Measurements from ENCODE around the gene CARNS1.

Gene CARNS1

GRCh38 chr11:67410369-67410831 lies 5.1 kb upstream of the CARNS1 start:
- Histone ChIP-seq H3K27ac (no peak overlapping the region), H3K9ac (no peak overlapping the region), H3K4me2 (ENCODE audit: low read length) (no peak overlapping the region), H3K9me3 (ENCODE audit: control insufficient read depth, low read length) (no peaks in the 10 kb centered on the region), H2AFZ (no peak overlapping the region), H3K4me1 (no peaks in the 10 kb centered on the region), H3K79me2 (no peaks in the 10 kb centered on the region), H3K27me3 (ENCODE audit: control insufficient read depth, insufficient read depth, low read length) (no peaks in the 10 kb centered on the region), H3K36me3 (ENCODE audit: control insufficient read depth, insufficient read depth, low read length) (no peaks in the 10 kb centered on the region), H3K4me3 (ENCODE audit: low read depth, low read length) (no peak overlapping the region)
- TF ChIP-seq, protein P1, sequence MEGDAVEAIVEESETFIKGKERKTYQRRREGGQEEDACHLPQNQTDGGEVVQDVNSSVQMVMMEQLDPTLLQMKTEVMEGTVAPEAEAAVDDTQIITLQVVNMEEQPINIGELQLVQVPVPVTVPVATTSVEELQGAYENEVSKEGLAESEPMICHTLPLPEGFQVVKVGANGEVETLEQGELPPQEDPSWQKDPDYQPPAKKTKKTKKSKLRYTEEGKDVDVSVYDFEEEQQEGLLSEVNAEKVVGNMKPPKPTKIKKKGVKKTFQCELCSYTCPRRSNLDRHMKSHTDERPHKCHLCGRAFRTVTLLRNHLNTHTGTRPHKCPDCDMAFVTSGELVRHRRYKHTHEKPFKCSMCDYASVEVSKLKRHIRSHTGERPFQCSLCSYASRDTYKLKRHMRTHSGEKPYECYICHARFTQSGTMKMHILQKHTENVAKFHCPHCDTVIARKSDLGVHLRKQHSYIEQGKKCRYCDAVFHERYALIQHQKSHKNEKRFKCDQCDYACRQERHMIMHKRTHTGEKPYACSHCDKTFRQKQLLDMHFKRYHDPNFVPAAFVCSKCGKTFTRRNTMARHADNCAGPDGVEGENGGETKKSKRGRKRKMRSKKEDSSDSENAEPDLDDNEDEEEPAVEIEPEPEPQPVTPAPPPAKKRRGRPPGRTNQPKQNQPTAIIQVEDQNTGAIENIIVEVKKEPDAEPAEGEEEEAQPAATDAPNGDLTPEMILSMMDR (IDR thresholded peaks at IDR 0.05): no peak

GRCh38 chr11:67410984-67411784 lies 4.3 kb upstream of the CARNS1 start:
- H3K4me3 ChIP-seq (ENCODE audit: low read depth, low read length): no peak overlapping the region
- no peak overlapping the region for H3K9ac ChIP-seq
- no peaks in the 10 kb centered on the region for H3K79me2 ChIP-seq
- H3K4me2 ChIP-seq (ENCODE audit: low read length): no peak overlapping the region
- H3K27ac ChIP-seq: no peak overlapping the region
- no peaks in the 10 kb centered on the region for H3K9me3 ChIP-seq (ENCODE audit: control insufficient read depth, low read length)
- H3K36me3 ChIP-seq (ENCODE audit: control insufficient read depth, insufficient read depth, low read length): no peaks in the 10 kb centered on the region
- H2AFZ ChIP-seq: no peak overlapping the region
- no peaks in the 10 kb centered on the region for H3K4me1 ChIP-seq
- TF ChIP-seq, protein P1 (IDR thresholded peaks at IDR 0.05): no peak
- no peaks in the 10 kb centered on the region for H3K27me3 ChIP-seq (ENCODE audit: control insufficient read depth, insufficient read depth, low read length)

- H3K4me1 ChIP-seq: no peaks in the 10 kb centered on the region
- no peaks in the 10 kb centered on the region for H3K9me3 ChIP-seq (ENCODE audit: control insufficient read depth, low read length)
- H3K4me2 ChIP-seq (ENCODE audit: low read length): no peak overlapping the region
- H2AFZ ChIP-seq: no peak overlapping the region
- no peak overlapping the region for H3K27ac ChIP-seq
- no peaks in the 10 kb centered on the region for H3K27me3 ChIP-seq (ENCODE audit: control insufficient read depth, insufficient read depth, low read length)
- TF ChIP-seq, protein P1 (IDR thresholded peaks at IDR 0.05): no peak
- H3K4me3 ChIP-seq (ENCODE audit: low read depth, low read length): no peak overlapping the region
- no peaks in the 10 kb centered on the region for H3K79me2 ChIP-seq
- H3K9ac ChIP-seq: no peak overlapping the region
- H3K36me3 ChIP-seq (ENCODE audit: control insufficient read depth, insufficient read depth, low read length): no peaks in the 10 kb centered on the region
Measured at GRCh38 chr11:67411785-67412152, 3.7 kb upstream of the CARNS1 start.

GRCh38 chr11:67412495-67413179 lies 2.8 kb upstream of the CARNS1 start:
- Histone ChIP-seq H3K27me3 (ENCODE audit: control insufficient read depth, insufficient read depth, low read length) (no peaks in the 10 kb centered on the region), H2AFZ (no peak overlapping the region), H3K9ac (no peak overlapping the region), H3K9me3 (ENCODE audit: control insufficient read depth, low read length) (no peaks in the 10 kb centered on the region), H3K4me2 (ENCODE audit: low read length) (no peak overlapping the region), H3K36me3 (ENCODE audit: control insufficient read depth, insufficient read depth, low read length) (no peaks in the 10 kb centered on the region), H3K4me1 (no peaks in the 10 kb centered on the region), H3K79me2 (no peaks in the 10 kb centered on the region), H3K4me3 (ENCODE audit: low read depth, low read length) (no peak overlapping the region), H3K27ac (no peak overlapping the region)
- TF ChIP-seq, protein P1 (IDR thresholded peaks at IDR 0.05): no peak

Data from parathyroid adenoma (tissue), 2 donors.